ENCODE measurements around the gene GPR157.

GRCh38 chr1:9164532-9164900, 35.6 kb upstream of the GPR157 start:
- TF ChIP-seq CTCF (IDR thresholded peaks at IDR 0.05; ENCODE audit: borderline replicate concordance, extremely low read depth, low read length, poor library complexity, severe bottlenecking) (no peak), EZH2 (IDR thresholded peaks at IDR 0.05; ENCODE audit: borderline replicate concordance, low read depth, low read length, severe bottlenecking) (no peak)

Measured in DND-41 (cell line).